ENCODE measurements around the gene FANCI.

DNA sequence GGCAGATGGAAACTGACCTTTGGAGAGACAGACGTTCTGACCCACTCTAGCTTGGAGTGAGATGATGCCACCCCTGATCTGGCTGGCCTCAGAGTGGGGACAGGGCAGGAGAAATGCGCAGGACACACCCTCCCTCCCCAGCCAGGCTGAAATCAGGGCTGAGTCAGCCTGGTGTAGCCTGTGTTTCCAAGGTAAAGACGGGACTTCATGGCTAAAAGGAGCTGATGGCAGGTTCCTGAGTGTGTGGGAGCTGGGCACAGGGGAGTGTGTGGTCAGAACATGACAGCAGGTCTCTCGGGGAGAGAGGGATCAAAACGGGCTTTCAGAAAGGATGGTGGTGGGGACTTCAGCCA lies 105.4 kb downstream of the FANCI start:
- no peak for TF ChIP-seq CTCF (conservative IDR thresholded peaks at IDR 0.05)
- TF ChIP-seq ZFX (IDR thresholded peaks at IDR 0.05) = no peak
